Dendritic cell treated with granulocyte-macrophage colony-stimulating factor and Interleukin-4, amounts not matched to agents 40 ng/mL and 50 ng/mL, for 4 days (primary cell): ENCODE results near the gene ANKRD55.

Source experiments
- H3K27ac Mint-ChIP-seq: one replicate; pipeline ENCODE4 v1.8.0; 2022; ENCODE audit warnings: mild to moderate bottlenecking, mixed read lengths
- H3K27me3 Mint-ChIP-seq: one replicate; pipeline ENCODE4 v1.8.0; 2022; ENCODE audit warnings: mild to moderate bottlenecking, mixed read lengths
- H3K36me3 Mint-ChIP-seq: one replicate; pipeline ENCODE4 v1.8.0; 2022; ENCODE audit warnings: low read depth, mixed read lengths
- H3K4me1 Mint-ChIP-seq: one replicate; pipeline ENCODE4 v1.8.0; 2022; ENCODE audit warnings: low read depth, mixed read lengths
- H3K4me3 Mint-ChIP-seq: one replicate; pipeline ENCODE4 v1.8.0; 2022; ENCODE audit warnings: mild to moderate bottlenecking, moderate library complexity, mixed read lengths
- H3K9me3 Mint-ChIP-seq: one replicate; pipeline ENCODE4 v1.8.0; 2022; ENCODE audit warnings: mixed read lengths
- intact Hi-C: fragments of 100-400 bp; cut with micrococcal nuclease; formaldehyde crosslinking; loops from one replicate; pipeline ENCODE4 v1.15.0; 2022

ANKRD55 gene

DNA sequence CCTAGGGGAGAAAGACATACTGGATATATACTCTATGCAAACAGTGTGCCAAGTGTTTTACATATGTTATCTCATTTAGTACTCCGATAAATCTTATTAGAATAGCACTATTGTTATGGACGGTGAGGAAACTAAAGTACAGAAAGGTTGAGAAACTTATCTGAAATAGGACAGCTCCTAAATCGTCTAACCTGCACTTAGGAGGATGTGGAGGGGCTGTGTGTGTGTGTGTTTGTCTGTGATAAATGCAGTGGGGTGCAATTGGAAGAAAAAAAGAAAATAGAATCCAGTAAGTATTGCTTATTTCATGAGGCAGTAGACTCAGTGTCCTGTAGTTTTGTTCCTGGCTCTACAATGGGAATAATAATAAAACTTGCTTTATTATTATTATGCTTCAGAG, 131.9 kb downstream of the ANKRD55 start:
- intact Hi-C loops: no loop called here
- no peak overlapping the region for H3K4me3 Mint-ChIP-seq

GRCh38 chr5:56100439-56101176, 132.5 kb downstream of the ANKRD55 start:
- no peak overlapping the region for H3K4me3 Mint-ChIP-seq
- no peak overlapping the region for H3K27ac Mint-ChIP-seq
- no peaks in the 10 kb centered on the region for H3K36me3 Mint-ChIP-seq
- H3K9me3 Mint-ChIP-seq: no peaks in the 10 kb centered on the region
- intact Hi-C loops: no loop called here
- peaks cover 26% of the 10 kb centered on the region for H3K4me1 Mint-ChIP-seq
- no peaks in the 10 kb centered on the region for H3K27me3 Mint-ChIP-seq

More for the DNA sequence above, 131.9 kb downstream of the ANKRD55 start:
- Mint-ChIP-seq H3K4me1 (peaks cover 29% of the 10 kb centered on the region), H3K9me3 (no peaks in the 10 kb centered on the region), H3K36me3 (no peaks in the 10 kb centered on the region), H3K27ac (no peak overlapping the region), H3K27me3 (no peaks in the 10 kb centered on the region)

DNA sequence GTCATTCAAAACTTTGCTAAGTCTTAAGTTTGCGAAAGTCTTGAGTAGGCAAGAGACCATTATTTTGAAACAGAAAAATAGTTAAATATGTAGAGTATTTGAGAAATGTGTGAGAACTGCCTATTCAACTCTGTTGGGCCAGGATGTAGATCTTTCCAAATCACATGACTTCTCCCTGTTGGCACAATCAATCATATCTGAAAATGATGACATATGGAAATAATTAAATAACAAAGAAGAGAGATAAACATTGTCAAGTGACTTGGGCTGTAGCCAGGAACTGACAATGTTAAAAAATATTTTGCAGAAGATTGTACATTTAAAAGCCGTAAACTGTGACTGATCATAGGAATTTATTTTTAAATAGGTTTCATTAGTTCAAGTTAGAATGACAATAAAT, 133.8 kb downstream of the ANKRD55 start:
- H3K27ac Mint-ChIP-seq: no peak overlapping the region
- peaks cover 24% of the 10 kb centered on the region for H3K4me1 Mint-ChIP-seq
- H3K27me3 Mint-ChIP-seq: no peaks in the 10 kb centered on the region
- intact Hi-C loops: no loop called here
- no peaks in the 10 kb centered on the region for H3K9me3 Mint-ChIP-seq
- H3K36me3 Mint-ChIP-seq: no peaks in the 10 kb centered on the region
- no peak overlapping the region for H3K4me3 Mint-ChIP-seq

GRCh38 chr5:56097055-56097454, 136.1 kb downstream of the ANKRD55 start:
- Mint-ChIP-seq H3K36me3 (no peaks in the 10 kb centered on the region), H3K4me3 (no peak overlapping the region), H3K27me3 (no peaks in the 10 kb centered on the region), H3K27ac (no peak overlapping the region), H3K9me3 (no peaks in the 10 kb centered on the region), H3K4me1 (peaks cover 27% of the 10 kb centered on the region)
- intact Hi-C loops: no loop called here

- Mint-ChIP-seq H3K36me3 (no peaks in the 10 kb centered on the region), H3K9me3 (no peaks in the 10 kb centered on the region), H3K27ac (peak overlapping the region; percentile 35), H3K27me3 (no peaks in the 10 kb centered on the region), H3K4me1 (peaks cover 37% of the 10 kb centered on the region), H3K4me3 (no peak overlapping the region)
- intact Hi-C loops: no loop called here
Observed at GRCh38 chr5:56095579-56096102, 137.5 kb downstream of the ANKRD55 start.

- Mint-ChIP-seq H3K4me3 (no peak overlapping the region), H3K36me3 (no peaks in the 10 kb centered on the region), H3K9me3 (no peaks in the 10 kb centered on the region), H3K27ac (peak overlapping the region; percentile 35), H3K4me1 (peaks cover 44% of the 10 kb centered on the region), H3K27me3 (no peaks in the 10 kb centered on the region)
- intact Hi-C loops: no loop called here
Observed at GRCh38 chr5:56094579-56095361, 138.4 kb downstream of the ANKRD55 start.

DNA sequence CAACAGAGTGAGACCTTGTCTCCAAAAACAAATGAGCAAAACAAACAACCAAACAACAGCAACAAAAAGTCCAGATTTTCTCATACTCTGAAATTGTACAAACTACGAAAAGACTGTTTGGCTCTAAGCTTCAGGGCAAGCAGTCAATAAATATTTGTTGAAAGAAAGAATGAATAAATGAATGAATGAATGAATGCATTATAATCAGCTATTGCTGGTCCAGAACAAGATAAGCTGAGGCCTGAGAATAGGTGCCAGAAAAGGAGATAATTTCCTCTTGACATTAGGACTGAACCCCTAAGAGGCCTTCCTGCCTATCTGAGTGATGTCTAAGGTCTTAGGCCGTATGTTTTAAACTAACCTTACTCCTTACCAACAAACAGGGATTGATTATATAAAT, 139.2 kb downstream of the ANKRD55 start:
- Mint-ChIP-seq H3K27ac (no peak overlapping the region), H3K4me1 (peaks cover 44% of the 10 kb centered on the region), H3K27me3 (no peaks in the 10 kb centered on the region), H3K4me3 (no peak overlapping the region), H3K9me3 (no peaks in the 10 kb centered on the region), H3K36me3 (no peaks in the 10 kb centered on the region)
- intact Hi-C loops: no loop called here

- Mint-ChIP-seq H3K36me3 (no peaks in the 10 kb centered on the region), H3K9me3 (no peaks in the 10 kb centered on the region), H3K4me1 (peaks cover 37% of the 10 kb centered on the region), H3K27me3 (no peaks in the 10 kb centered on the region), H3K27ac (no peak overlapping the region), H3K4me3 (no peak overlapping the region)
- intact Hi-C loops: no loop called here
Observed at GRCh38 chr5:56092115-56092514, 141.0 kb downstream of the ANKRD55 start.

- Mint-ChIP-seq H3K4me1 (peaks cover 37% of the 10 kb centered on the region), H3K36me3 (no peaks in the 10 kb centered on the region), H3K27me3 (no peaks in the 10 kb centered on the region), H3K27ac (no peak overlapping the region), H3K4me3 (no peak overlapping the region), H3K9me3 (no peaks in the 10 kb centered on the region)
- intact Hi-C loops: no loop called here
Observed at GRCh38 chr5:56091664-56092063, 141.5 kb downstream of the ANKRD55 start.

GRCh38 chr5:56090793-56091460, 142.2 kb downstream of the ANKRD55 start:
- Mint-ChIP-seq H3K36me3 (no peaks in the 10 kb centered on the region), H3K27ac (peak overlapping the region; percentile 55), H3K4me1 (peaks cover 37% of the 10 kb centered on the region), H3K9me3 (no peaks in the 10 kb centered on the region), H3K4me3 (no peak overlapping the region), H3K27me3 (no peaks in the 10 kb centered on the region)
- intact Hi-C loops: no loop called here

- Mint-ChIP-seq H3K9me3 (no peaks in the 10 kb centered on the region), H3K4me3 (no peak overlapping the region), H3K27ac (no peak overlapping the region), H3K36me3 (no peaks in the 10 kb centered on the region), H3K4me1 (peaks cover 32% of the 10 kb centered on the region), H3K27me3 (no peaks in the 10 kb centered on the region)
- intact Hi-C loops: no loop called here
Observed at GRCh38 chr5:56088967-56089829, 143.9 kb downstream of the ANKRD55 start.

DNA sequence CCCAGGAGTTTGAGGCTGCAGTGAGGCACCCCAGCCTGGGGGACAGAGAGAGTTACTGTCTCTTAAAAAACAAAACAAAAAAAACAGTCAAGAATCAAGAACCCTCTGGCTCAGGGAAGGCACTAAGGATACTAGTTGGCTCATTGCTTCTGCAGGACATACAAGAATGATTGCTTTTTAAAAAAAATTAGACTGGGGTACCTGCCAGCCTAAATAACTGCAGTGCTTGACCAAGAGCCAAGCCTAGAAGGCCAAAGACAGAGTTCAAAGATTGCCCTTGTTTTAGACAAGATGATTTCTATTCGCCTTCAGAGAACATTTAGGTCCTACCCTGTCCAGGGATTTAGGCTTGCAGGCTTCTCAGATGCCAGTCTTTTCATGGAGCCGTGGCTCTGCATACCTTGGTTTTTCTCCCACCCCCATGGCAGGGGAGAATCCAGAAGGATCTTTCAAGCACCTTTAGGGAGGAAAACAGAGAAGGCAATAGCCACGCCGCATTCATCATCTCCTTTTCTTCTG, 144.6 kb downstream of the ANKRD55 start:
- Mint-ChIP-seq H3K36me3 (no peaks in the 10 kb centered on the region), H3K27ac (no peak overlapping the region), H3K4me3 (no peak overlapping the region), H3K9me3 (peaks cover 6% of the 10 kb centered on the region), H3K4me1 (peaks cover 26% of the 10 kb centered on the region), H3K27me3 (no peaks in the 10 kb centered on the region)
- intact Hi-C loops: no loop called here

DNA sequence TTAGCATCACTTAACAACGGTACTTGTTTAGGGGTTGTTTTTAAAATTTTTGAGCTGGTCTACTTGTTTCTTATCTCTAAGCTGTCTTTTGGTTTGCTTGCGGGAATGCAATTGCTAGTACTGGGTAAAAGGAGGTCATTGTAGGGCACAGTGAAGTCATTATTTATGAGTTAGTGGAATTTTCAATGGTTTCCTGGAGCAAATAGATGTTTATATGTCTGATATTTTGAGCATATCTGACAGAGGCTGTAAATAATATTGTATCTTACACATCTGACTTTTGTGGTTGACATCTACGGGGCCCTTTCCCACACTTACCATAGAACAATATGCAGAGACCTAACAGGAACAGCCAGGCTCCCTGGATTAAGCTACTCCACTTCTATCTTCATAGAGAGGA, 147.9 kb downstream of the ANKRD55 start:
- intact Hi-C loops: no loop called here
- Mint-ChIP-seq H3K27me3 (no peaks in the 10 kb centered on the region), H3K4me3 (no peak overlapping the region), H3K4me1 (peaks cover 24% of the 10 kb centered on the region), H3K9me3 (peaks cover 11% of the 10 kb centered on the region), H3K36me3 (no peaks in the 10 kb centered on the region), H3K27ac (no peak overlapping the region)
